Stimulated activated CD4-positive, alpha-beta T cell treated with anti-CD3 and anti-CD28 coated beads, Interleukin-1b, Interleukin-23, amount 100 ng/mL, for 4 hours (primary cell): Measurements from ENCODE around the gene DRD2.

ENCODE experiments used
- DNase-seq, 2 donors: peaks; one replicate each; pipeline ENCODE4 v3.0.0-alpha.2; 2020; ENCODE audit warnings: low read depth in 2 of 2

DRD2 gene

DNA sequence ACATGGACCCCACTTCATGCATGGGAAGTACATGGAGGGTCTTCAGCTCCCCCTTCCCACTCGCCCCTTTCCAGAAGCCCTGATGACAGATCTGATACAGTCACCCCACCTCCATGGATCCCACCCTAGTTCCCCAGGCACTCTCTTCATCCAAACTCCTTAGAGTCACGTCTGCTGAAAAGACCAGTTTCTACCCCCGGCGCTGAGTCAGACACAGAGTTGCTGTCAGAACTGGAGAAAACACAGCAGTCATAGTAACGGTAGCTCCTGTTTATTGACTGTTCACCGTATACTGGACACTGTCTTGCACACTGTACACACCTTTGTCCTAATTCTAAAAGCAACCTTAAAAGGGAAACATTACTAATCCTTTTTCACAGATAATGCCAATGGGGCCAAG is 29.1 kb downstream of the DRD2 start:
- no peak for DNase-seq

DNA sequence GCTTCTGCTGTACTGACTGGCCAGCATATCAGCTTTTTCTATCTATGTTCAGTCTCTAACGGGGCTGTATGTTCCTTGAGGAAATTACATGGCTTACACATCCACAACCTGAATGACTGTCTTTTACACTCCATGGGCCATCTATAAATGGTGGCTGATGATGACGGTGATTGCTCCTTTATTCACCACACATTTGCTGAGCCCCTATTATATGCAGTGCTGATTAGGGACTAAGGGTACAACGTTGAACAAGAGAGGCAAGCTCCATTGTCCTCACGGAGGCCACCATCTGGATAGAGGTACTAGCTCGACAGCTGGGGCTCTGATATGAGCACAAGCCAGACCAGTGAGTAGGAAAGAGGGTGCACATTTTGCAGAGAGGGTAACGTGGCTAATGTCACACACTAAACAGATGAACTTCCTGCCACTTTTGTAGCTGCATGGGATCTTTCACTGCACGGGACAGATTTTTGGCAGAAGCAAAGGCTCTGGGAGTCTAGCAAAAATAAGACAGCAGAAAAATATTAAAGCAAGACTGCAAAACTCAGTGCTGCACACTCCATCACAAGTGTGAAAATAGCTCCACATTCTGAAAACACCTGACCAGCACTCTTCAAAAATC is 30.6 kb downstream of the DRD2 start:
- DNase-seq = no peak

DNA sequence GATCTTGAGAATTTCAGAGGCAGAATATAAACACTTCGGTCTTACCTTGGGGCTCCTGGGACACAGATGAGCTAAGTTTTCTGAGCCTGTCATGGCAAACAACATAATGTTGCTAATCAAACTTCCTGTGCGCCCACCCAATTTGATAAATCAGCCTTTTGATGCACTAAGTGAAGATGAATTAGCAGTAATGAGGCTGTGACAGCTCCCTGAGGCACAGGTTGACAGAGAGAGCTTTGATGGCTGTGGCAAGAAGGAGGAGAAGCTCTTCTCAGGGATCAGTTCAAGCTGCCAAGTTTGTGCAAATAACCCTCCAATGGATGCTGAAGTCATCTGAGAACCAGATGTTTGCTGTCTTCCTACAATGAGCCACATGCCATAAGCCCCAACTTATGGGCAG is 34.4 kb downstream of the DRD2 start:
- no peak for DNase-seq

DNA sequence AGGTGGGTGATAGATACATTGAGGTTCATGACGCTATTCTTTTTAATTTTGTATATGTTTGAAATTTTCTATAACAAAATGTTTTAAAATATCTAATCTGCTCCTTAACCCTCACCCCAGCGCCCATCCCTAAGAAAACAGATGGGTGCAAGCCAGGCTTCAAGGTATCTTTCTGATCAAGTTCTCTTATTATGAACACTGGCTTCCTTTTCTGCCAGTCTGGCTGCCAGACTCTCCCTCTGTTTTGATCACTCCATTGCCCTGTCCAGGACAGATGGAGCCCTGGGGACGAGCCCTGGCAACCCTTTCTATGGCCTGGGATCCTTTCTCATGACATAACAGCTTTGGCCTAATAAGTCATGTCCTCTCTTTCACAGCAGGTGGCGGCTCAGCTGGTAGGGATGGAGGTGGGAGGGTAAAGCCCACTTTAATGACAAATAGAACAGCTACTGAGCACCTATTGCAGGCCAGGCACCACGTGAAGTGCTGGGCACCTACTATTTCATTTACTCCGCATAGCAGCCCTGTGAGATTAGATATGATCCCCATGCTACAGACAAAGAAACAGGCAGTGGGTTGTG is 38.4 kb downstream of the DRD2 start:
- no peak for DNase-seq

DNA sequence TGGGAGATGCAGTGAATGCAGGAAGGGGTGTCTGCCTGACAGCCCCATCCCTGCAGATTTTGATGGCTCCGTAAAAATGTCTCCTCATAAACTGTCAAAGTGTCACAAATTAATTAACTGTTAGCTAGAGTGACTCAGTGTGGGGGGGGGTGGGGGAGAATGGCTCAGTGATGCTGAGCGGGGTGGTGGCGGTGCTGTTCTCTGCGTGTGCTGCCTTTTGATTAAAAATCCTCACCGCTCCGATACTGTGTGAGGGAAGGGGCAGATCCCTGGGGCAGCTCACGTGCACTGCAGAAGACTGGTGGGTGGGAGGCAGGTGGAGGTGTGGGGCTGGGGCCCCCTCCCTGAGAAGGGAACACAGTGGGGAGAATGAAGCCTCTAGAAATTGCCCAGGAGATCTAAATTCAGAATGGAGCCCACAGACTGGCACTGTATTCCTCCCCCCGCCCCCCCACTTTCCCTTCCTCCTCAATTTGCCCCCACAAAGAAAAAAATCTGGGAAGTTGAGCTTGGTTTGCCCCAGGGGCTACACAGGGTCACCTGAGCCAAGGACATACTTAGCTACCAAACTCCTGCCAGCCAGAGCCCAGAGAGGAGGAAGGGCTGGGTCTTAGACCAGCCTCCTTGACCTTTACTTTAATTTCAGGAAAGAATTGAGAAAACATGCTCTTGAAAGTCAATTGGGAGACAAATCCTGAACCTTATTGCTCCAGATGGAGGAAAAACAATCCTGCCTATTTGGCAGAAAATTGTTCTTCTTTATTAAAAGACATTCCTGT is 39.8 kb downstream of the DRD2 start:
- DNase-seq = no peak

DNA sequence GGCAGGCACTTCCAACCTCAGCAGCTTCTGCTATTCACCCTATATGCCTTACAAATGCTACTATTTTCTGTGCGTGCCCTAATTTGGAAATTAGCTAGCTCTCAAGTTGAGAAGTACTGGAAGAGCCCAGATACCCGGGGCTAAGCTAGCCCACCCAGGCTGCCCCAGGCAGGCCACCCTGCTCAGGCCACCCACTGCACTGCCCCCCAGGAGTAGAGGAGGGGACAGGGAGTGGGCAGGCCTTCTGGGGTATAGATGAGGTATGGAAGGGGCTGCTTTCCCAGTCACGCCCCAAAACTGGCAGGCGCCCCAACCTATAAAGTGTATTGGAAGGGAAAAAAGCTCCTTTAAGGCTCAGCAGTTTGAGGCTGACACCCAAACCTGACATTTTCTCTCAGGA is 43.5 kb downstream of the DRD2 start:
- DNase-seq = no peak

DNA sequence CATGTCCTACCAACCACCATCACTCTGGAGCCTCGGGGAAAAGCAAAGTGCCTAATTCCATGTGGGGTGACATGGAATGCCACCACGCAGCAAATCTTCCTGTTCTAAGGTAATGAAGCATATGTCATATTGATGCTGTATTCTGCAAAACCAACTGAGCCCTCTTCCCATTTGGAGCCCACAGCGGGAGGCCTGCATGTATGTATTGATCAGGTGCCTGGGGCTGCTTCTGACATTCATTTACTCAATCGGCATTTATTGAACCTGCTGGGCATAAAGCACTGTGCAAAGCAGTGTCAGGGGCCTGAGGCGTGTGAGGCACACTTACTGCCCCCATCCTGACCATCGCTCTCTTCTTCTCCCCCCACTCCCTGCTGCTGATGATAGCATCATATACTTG is 48.5 kb downstream of the DRD2 start:
- no peak for DNase-seq

DNA sequence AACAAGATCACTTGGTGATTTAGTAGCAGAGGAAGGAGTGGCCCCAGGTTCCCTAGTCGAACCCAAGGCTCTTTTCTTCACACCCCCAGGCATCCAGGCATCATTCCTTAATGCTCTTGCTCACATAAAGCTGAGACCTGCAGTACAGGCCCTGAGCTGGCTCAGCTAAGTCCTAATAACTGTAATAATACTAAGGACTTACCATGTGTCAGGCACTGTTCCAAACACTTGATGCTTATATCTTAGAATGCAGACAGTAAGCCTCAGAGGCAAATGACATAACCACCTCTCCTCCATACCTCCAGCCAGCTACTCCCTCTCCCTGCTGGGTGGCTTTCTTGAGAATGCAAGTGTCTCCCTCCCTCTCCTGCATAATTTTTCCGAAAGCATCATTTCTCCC is 54.4 kb downstream of the DRD2 start:
- no peak for DNase-seq

DNA sequence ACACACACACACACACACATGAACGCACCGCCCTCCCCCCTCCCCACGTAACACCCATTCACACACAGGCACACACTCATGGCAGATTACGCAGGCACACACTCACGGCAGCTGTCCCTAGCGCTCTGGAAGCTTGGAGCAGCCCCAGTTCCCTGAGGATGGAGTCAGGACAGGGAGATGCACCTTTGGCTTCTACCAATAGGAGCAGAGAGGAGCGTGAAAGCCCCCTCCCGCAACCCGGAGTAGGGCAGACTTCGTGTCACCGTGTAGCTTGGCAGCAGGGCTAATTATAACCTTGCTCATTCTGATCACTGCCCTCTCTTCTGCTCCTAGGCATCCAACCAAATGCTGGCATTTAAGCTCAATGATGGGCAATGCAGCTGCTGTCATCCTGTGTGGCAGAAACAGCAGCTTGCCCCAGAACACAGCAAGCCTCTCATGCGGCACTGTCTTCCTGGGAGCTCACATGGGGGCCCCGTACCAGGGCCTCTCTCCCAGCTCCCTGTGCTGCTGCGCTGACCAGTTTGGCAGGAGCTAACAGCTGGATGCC is 55.7 kb downstream of the DRD2 start:
- DNase-seq = no peak

DNA sequence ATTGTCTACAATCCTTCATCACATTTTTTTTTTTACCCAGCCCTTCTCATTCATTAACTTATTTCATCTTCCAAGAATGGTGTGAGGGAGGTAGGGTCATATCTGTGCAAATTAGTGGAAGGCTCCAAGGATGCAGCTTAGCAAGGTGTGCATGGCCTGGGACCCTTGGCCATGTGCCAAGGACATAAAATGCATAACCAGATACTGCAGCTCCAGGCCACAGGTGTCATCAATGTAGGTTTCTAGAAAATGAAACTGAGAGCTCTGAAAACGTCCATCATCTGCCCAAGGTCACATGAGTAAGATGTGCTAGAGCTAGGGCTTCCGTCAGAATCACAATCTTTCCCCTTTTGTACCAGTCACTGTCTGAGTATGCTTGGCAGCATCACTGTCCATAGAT is 57.8 kb downstream of the DRD2 start:
- DNase-seq = no peak

DNA sequence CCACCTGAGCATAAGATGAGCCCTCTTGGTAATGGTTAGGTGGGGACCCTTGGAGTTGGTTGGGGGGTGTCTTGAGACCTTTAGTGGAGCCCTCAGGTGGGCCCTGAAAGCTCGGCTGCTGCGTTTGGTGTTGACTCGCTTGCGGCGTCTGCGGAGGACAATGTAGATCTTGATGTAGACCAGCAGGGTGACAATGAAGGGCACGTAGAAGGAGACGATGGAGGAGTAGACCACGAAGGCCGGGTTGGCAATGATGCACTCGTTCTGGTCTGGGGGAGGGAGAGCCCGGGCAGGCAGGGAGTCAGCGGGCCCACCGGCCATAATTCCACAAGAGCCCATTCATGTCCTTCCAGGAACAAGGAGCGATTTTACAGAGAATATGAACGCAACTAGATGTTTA is 59.9 kb downstream of the DRD2 start:
- no peak for DNase-seq

DNA sequence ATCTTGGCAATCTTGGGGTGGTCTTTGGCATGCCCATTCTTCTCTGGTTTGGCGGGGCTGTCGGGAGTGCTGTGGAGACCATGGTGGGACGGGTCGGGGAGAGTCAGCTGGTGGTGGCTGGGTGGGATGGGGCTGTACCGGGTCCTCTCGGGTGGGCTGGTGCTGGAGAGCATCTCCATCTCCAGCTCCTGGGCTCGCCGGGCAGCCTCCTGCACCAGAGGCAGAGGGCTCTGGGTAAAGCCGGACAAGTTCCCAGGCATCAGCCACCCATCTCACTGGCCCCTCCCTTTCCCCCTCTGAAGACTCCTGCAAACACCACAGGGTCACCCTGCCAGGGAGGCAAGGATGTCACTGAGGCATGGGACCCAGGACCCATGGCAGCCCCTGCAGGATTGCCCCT is 62.5 kb downstream of the DRD2 start:
- no peak for DNase-seq

DNA sequence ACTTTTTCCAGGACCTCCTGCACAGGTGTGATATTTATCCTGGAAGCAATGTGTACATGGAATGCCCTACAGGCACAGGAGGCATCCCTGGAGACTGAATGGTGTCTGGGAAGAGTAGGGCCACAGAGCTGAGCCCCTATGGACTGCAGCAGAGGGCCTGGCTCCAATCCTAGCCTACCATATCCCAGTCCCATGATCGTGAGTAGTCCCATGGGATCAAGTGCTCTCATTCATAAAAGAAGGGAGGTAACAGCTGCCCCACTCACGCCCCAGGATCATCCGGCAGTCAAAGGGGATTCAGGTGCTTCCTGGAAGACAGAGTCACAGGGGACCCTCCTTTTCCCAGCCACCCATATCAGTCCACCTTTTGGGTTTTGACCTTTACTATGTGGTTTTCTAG is 63.7 kb downstream of the DRD2 start:
- no peak for DNase-seq

DNA sequence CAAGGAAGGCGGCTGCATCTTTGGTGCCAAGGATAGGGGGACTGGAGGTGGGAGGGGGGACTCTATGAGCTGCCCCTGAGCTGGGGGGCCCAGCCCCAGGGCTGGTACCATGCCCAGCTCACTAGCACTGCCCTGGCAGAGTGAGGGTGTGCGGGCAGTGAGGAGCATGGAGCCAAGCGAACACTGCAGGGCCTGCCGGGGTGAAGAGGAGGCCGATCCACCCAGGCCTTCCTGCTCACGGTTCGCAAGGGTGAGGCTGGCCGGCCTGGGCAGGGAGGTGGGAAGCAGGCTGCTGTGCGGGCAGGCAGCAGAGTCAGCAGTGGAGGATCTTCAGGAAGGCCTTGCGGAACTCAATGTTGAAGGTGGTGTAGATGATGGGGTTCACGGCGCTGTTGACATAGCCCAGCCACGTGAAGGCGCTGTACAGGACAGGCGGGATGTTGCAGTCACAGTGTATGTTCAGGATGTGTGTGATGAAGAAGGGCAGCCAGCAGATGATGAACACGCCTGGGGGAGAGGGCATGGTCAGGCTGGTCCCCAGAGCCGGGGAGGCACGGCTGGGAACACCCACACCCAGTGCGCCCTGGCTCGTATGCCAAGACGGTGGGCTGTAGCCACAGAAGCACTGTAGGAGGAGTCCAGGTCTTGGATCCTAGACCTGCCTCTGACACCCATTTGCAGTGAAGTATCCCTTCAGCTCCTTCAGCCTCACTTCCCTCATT is 64.6 kb downstream of the DRD2 start:
- no peak for DNase-seq

DNA sequence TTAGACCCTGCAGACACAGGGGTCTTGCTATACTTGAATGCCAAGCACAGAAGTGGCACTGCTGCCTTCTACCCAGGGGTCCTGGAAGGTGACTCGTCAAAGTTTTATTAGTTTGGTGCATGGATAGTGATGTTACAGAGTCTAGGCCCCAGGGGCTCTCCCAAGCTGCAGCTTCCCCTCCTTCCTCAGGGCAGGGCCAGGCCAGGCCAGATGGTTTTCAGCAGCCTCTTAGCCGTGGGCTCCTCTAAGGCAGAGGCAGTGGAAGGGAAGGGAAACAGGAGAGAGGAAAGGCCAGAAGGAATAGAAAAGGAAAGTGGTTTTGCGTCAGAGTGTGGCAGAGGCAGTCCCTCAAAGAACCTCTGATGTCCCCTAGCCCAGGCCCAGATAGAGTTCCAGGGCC is 65.7 kb downstream of the DRD2 start:
- DNase-seq = no peak

DNA sequence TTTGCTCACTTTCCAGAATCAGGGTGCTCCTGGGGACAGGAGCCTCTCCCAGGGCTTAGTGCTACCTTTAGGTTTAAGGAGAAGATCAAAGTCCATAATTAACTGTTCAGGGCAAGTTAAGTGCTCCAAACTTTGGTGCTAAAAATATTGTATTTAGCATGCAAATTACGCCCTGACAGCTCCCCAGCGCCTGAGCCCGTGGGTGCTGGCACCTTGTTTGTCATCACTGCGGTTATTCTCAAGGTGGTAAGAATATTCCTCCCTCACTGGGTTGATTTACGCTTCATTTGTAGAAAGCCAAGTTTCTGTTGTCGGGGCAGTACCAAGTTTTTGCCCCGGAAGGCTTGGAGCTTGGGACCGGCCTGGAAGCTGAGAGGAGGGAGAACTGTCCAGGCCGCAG is 66.3 kb downstream of the DRD2 start:
- no peak for DNase-seq

DNA sequence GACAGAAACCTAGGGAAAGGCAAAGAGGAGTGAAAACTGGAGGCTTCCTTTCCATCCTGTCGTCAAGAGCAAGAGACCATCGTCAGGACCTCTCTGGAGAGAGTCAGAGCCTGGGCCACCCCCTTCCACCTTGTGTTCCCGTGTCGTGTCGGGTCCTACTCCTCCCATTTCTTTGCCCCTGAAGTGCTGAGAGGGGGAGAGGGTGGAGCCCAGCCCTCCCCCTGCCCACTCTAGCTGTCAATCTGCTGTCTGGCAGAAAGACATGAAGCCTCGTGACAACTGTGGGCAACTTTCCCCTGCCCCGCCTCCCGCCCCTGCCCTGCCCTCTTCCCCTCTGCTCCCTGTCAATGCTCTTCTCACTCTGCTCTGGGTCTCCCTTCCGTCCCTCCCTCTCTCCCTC is 67.0 kb downstream of the DRD2 start:
- no peak for DNase-seq

DNA sequence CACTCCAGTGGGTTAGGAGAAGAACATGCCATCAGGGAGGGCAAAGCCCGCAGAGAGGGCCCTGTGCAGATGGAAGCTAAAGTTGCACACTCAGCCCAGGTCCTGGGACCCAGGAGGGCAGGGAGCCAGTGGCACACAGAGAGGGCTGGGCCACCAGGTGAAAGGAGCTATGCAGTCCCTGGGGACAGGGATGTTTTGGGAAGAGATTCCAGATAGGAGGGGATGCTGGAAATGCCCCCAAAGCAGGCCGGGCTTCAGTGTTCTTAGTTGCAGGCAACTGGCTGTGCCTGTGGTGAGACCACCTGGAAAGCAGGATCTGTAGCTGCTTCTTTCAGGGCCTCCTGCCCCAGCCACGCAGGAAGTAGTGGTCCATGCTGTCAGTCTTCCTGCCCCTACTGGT is 68.0 kb downstream of the DRD2 start:
- no peak for DNase-seq

DNA sequence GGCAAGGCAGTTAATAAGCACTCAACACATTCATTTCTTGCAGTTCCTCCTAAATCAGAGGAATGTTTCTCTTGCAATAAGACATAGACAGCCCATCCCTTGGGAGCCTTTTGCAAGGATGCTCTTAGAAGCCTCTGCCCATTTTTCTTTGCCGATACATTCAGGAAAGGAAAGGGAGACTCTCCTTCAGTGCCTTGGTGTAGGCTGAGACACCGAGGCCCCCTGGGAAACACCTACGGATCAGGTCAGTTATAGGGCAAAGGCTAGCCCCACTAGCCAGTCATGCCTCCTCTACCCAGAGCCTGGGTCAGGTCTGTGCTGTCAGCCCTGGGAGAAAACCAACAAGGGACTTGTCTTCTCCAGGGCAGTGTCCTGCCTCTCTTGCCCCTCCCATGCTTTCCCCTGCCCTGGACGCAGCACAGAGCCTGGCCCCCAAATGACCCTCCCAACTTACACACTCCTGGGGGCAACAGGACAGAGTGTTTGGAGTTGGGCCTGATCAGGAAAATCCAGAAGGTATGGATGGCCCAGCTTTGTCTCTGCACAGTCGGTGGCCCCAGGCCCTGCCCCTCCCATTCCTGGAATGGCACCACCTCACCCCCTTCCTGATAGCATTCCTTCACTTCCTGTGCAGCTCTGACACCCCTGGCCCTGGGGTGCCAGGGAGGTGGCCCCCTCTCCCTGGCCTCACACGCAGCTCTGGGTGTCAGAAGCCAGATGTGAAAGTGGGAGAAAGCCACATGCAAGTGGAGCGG is 69.3 kb downstream of the DRD2 start:
- no peak for DNase-seq

DNA sequence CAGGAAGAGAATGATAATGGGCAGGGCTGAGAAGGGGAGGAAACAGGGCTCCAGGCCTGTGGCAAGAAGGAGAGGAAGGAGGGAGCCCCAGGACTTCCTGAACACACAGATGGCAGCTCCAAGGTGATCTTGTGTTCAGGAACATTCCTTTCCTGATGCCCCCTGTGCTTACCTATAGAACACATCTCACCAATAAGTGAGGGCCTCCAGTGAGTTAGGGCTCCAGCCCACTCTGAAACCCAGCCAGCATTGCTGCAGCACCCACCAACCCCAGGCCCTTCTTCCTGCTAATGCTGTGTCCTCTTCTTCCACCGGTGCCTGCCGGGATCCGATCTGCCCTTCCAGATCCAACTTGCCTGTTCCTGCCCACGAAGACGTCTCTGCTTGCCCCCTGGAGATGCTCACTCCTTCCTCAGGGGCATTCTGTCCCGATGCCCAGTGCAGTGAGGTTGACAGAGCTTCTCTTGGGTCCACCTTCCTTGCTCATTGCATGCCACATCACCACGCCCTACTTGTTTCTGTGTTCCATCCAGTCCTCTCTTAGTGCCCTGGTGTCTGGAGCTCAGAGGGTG is 70.3 kb downstream of the DRD2 start:
- no peak for DNase-seq

DNA sequence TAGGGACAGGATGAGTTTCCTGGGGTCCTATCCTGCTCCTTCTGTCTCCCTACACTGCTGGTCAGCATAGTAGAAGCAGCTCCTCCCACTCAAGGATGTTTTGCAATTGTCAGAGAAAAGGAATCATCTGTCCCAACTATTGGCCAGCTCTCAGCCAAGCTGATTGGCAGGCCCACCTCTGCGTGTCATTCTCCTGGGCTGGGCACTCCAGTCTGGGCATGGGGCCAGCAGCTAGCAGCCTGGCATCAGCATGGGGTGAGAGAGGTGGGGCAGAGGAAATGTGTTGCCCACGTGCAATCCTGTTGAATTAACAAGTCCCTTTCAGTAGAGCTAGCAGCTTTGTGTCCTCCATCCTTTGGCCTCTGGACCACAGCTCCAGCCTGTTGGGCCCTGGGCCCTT is 73.5 kb downstream of the DRD2 start:
- no peak for DNase-seq
